Mesangial cell (primary cell): Measurements from ENCODE around the gene CRTC2. TPM values are rescaled to one million over a fixed set of nuclear protein-coding genes. Genes with fewer than 3 reads are reported as not detected.

Source experiments
- total RNA-seq: library from RNA; depleted of rRNA; stranded (reverse); fragments of >200 nt; gene quantifications from 2 replicates; pipeline ENCODE4 v1.2.3, GENCODE V29; 2015

Gene CRTC2
- total RNA-seq, result 14.2 and 15.3 TPM in 2 replicates

GRCh38 chr1:153958111-153958960, at the start of gene CRTC2:
Gene CRTC2 (minus strand): TSS chr1:153958612. CDS start chr1:153958497, 115 bp downstream.

GRCh38 chr1:153990468-153991150, 32.2 kb upstream of the CRTC2 start, which contains the start of gene RPS27:
Gene RPS27 (plus strand): TSS chr1:153990762. CDS start chr1:153990797, 35 bp downstream.

GRCh38 chr1:153985941-153986761, 27.7 kb upstream of the CRTC2 start, which contains the start of gene RAB13:
Gene RAB13 (minus strand): TSS chr1:153986339. CDS start chr1:153986236, 103 bp downstream.

GRCh38 chr1:153977250-153978240, 19.1 kb upstream of the CRTC2 start, which contains the start of gene JTB:
Gene JTB (minus strand): TSS chr1:153977674. CDS start chr1:153977252, 422 bp downstream.

GRCh38 chr1:153967107-153967999, 8.9 kb upstream of the CRTC2 start, which contains the start of gene CREB3L4:
Gene CREB3L4 (plus strand): TSS chr1:153967902. CDS start chr1:153968526, 624 bp downstream.

GRCh38 chr1:153963030-153963849, 4.8 kb upstream of the CRTC2 start, which contains the start of gene SLC39A1:
Gene SLC39A1 (minus strand): TSS chr1:153963537. CDS start chr1:153962715, 822 bp downstream.

GRCh38 chr1:153946622-153947241, 11.7 kb downstream of the CRTC2 start, which contains the start of gene DENND4B:
Gene DENND4B (minus strand): TSS chr1:153946718. CDS start chr1:153944374, 2,344 bp downstream.

GRCh38 chr1:153922972-153923925, 35.2 kb downstream of the CRTC2 start, which contains the start of gene GATAD2B:
Gene GATAD2B (minus strand): TSS chr1:153922972. CDS start chr1:153828347, 94,625 bp downstream.

Other genes with a start within 250 kb of the CRTC2 start
- 28.2 and 39.3 TPM in 2 replicates for gene INTS3, start 230.6 kb downstream of the CRTC2 start, total RNA-seq
- gene SLC27A3, start 183.2 kb downstream of the CRTC2 start, total RNA-seq, result 7.3 and 24.0 TPM in 2 replicates
- gene GATAD2B, start 35.6 kb downstream of the CRTC2 start, total RNA-seq, result 12.1 and 12.7 TPM in 2 replicates
- 22.8 and 25.6 TPM in 2 replicates for gene DENND4B, start 11.9 kb downstream of the CRTC2 start, total RNA-seq
- 142 and 244 TPM in 2 replicates for gene SLC39A1, start 4.9 kb upstream of the CRTC2 start, total RNA-seq
- 10.4 and 10.8 TPM in 2 replicates for gene CREB3L4, start 9.3 kb upstream of the CRTC2 start, total RNA-seq
- gene JTB, start 19.1 kb upstream of the CRTC2 start, total RNA-seq, result 174 and 188 TPM in 2 replicates
- 23.3 and 38.2 TPM in 2 replicates for gene RAB13, start 27.7 kb upstream of the CRTC2 start, total RNA-seq
- 1,375 and 1,653 TPM in 2 replicates for gene RPS27, start 32.1 kb upstream of the CRTC2 start, total RNA-seq
- not detected in 2 replicates for gene NUP210L, start 196.5 kb upstream of the CRTC2 start, total RNA-seq
- gene TPM3, start 233.5 kb upstream of the CRTC2 start, total RNA-seq, result 114 and 387 TPM in 2 replicates
- gene CFAP141, start 247.7 kb upstream of the CRTC2 start, total RNA-seq, result not detected in 2 replicates